Measurements from ENCODE around the gene CYP4F22.

Gene CYP4F22

DNA sequence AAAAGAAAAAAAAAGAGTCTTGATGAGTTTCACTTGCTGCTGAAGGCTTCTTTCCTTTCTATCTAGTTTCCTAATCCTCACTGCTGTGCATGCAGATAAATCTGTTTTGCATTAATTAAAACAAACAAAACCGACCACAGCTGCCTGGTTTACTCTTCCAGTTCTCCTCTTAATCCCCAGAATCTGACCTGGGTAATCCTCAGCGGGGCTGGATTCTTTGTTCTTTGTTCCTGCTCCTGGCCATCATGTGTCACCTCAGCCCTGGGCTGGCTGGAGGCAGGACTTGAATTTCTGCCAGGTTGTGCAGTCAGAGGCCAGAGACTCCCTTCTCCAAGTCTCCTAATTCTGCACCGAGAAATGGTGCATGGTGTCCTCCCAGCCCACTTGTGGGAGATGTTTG is 54.5 kb downstream of the CYP4F22 start:
- no peak overlapping the region for H3K4me3 ChIP-seq (ENCODE audit: low read depth, low read length)
- TF ChIP-seq, protein P1, sequence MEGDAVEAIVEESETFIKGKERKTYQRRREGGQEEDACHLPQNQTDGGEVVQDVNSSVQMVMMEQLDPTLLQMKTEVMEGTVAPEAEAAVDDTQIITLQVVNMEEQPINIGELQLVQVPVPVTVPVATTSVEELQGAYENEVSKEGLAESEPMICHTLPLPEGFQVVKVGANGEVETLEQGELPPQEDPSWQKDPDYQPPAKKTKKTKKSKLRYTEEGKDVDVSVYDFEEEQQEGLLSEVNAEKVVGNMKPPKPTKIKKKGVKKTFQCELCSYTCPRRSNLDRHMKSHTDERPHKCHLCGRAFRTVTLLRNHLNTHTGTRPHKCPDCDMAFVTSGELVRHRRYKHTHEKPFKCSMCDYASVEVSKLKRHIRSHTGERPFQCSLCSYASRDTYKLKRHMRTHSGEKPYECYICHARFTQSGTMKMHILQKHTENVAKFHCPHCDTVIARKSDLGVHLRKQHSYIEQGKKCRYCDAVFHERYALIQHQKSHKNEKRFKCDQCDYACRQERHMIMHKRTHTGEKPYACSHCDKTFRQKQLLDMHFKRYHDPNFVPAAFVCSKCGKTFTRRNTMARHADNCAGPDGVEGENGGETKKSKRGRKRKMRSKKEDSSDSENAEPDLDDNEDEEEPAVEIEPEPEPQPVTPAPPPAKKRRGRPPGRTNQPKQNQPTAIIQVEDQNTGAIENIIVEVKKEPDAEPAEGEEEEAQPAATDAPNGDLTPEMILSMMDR (IDR thresholded peaks at IDR 0.05; ENCODE audit: low read depth, low read length) = no peak

DNA sequence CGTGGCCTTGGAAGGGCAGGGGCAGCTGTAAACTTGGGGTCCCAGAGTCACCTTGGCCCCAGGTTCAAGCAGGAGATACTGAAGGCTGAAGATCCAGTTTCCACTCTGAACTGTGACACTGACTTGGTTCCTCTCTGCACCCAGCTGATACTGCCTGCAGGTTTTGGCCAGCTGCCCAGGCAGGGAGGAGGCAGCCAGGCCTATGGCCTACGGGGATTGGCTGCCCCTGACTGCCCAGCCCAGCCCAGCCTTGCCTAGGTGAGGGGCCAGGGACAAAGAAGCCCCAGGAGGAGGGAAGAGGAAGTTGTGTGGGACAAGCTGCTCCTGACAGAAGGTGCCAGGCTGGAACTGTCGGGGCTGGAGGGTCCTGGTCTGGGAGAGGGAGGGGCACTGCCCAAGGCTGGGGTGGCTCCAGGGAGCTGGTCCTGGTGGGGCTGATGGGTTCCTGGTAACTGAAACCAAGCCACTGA is 55.0 kb downstream of the CYP4F22 start:
- TF ChIP-seq, protein P1 (IDR thresholded peaks at IDR 0.05; ENCODE audit: low read depth, low read length) = no peak
- H3K4me3 ChIP-seq (ENCODE audit: low read depth, low read length) = no peak overlapping the region

DNA sequence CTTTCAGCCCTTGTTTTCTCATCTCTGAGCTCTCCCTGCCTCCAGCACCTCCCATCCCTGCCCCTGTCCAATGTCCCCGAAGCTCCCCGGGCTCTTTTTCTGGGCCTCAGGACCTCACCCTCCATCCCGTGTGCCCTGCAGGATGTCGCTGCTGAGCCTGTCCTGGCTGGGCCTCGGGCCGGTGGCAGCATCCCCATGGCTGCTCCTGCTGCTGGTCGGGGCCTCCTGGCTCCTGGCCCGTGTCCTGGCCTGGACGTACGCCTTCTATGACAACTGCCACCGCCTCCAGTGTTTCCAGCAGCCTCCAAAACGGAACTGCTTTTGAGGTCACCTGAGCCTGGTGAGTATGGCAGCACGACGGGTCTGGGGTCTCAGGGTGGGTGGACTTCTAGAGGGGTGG is 55.6 kb downstream of the CYP4F22 start:
- TF ChIP-seq, protein P1 (IDR thresholded peaks at IDR 0.05; ENCODE audit: low read depth, low read length) = no peak
- no peak overlapping the region for H3K4me3 ChIP-seq (ENCODE audit: low read depth, low read length)

DNA sequence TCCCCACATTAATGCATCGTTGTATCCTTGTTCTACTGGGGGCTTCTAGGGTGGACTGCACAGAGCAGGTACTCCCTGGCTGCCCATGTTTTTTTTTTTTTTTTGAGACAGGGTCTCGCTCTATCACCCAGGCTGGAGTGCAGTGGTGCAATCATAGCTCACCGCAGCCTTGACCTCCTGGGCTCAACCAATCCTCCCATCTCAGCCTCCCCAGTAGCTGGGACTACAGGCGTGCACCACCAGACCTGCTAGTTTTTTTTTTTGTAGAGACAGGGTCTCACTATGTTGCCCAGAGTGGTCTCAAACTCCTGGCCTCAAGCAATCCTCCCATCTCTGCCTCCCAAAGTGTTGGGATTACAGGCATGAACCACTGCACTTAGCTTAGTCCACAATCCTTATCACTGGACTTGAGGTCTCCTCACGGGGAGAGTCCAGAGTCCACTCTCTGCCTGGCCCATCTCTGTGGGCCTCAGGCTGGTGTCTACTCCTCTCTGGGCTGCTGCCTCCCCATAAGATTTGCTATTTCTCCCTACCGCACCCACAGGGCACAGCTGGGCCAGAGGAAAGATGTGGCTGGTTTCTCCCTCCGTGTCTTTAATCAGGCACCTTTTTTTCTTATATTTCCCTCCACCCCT is 56.3 kb downstream of the CYP4F22 start:
- H3K4me3 ChIP-seq (ENCODE audit: low read depth, low read length) = no peak overlapping the region
- TF ChIP-seq, protein P1 (IDR thresholded peaks at IDR 0.05; ENCODE audit: low read depth, low read length) = no peak

DNA sequence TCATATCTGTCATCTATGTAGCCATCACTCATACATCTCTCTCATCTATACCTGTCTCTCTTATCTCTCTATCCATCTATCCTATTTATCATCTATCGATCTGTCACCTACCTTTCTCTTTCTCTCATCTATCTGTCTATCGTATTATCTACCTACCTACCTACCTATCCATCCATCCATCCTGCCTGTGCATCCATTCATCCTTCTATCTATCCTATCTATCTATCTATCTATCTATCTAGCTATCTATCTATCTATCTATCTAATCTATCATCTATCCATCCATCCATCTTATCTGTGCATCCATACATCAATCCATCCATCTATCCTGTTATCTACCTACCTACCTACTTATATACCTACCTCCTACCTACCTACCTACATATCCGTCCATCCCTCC is 62.1 kb downstream of the CYP4F22 start:
- H3K4me3 ChIP-seq (ENCODE audit: low read depth, low read length) = no peak overlapping the region
- TF ChIP-seq, protein P1 (IDR thresholded peaks at IDR 0.05; ENCODE audit: low read depth, low read length) = no peak

DNA sequence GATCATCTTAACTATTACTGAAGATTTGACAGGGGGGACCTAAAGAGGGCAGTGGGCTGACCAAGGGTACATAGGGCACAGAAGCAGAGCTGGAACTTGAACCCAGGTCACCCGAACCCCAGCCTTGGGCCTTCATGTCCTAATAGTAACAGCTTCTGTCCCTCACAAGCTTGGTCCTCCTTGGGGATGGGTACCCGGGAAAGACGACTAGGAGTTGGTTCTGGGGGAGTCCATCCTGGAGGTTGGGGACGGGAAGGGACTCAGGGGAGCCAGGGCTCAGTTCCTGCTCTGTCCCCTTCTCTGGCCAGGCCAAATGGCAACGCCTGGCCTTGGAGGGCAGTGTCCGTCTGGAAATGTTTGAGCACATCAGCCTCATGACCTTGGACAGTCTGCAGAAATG is 67.1 kb downstream of the CYP4F22 start:
- H3K4me3 ChIP-seq (ENCODE audit: low read depth, low read length) = no peak overlapping the region
- TF ChIP-seq, protein P1 (IDR thresholded peaks at IDR 0.05; ENCODE audit: low read depth, low read length) = no peak

DNA sequence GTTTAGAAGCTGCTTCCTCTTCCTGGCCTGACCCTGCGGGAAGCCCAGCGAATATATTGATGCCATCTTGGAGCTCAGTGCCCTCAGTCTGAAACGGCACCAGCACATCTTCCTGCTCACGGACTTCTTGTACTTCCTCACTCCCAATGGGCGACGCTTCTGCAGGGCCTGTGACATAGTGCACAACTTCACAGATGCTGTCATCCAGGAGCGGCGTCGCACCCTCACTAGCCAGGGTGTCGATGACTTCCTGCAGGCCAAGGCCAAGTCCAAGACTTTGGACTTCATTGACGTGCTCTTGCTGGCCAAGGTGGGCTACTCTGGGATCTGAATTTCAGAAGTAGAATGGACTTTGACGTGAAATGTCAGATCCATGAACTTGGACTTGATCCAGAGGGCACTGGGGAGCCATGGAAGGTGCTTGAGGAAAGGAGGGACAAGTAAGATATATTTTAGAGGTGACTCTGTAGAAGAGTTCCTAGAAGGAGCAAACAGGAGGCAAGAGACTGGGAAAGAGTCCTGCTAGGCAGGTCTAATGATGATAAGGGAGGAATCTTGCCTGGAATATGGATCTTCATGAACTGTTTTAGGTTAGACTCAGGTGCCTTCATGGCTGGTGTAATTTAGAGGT is 68.3 kb downstream of the CYP4F22 start:
- TF ChIP-seq, protein P1 (IDR thresholded peaks at IDR 0.05; ENCODE audit: low read depth, low read length) = no peak
- H3K4me3 ChIP-seq (ENCODE audit: low read depth, low read length) = no peak overlapping the region

Data from WI38 (cell line).